HepG2 (cell line): ENCODE measurements around the gene INTU. TPM values are rescaled to one million over a fixed set of nuclear protein-coding genes. Genes with fewer than 3 reads are reported as not detected.

Experiments used
- EZH2 ChIP-seq: conservative IDR thresholded peaks from 2 replicates; pipeline ENCODE4 v1.6.1; 2012; ENCODE audit warnings: mild to moderate bottlenecking, low read depth, low read length, moderate library complexity
- FOXK1 ChIP-seq: sonication (generic); formaldehyde crosslinking; IDR thresholded peaks from 2 replicates; pipeline ENCODE4 v1.4.0; 2020; ENCODE audit warnings: low read depth, missing genetic modification reagents, borderline replicate concordance
- REPIN1 ChIP-seq: sonication (generic); formaldehyde crosslinking; IDR thresholded peaks from 2 replicates; pipeline ENCODE4 v1.8.0; 2022; ENCODE audit warnings: missing genetic modification reagents, low read depth, mild to moderate bottlenecking, borderline replicate concordance
- SP5 ChIP-seq: IDR thresholded peaks from 2 replicates; pipeline ENCODE4 v1.6.1; 2016; ENCODE audit warnings: low read depth, borderline replicate concordance
- ZFAT ChIP-seq: sonication (generic); formaldehyde crosslinking; conservative IDR thresholded peaks from 2 replicates; pipeline ENCODE4 v1.8.1; 2023; ENCODE audit warnings: missing genetic modification reagents, inconsistent platforms
- ZNF274 ChIP-seq: sonication (generic); formaldehyde crosslinking; IDR thresholded peaks from 2 replicates; pipeline ENCODE4 v1.5.1; 2020; ENCODE audit warnings: mild to moderate bottlenecking, missing genetic modification reagents
- ZNF280D ChIP-seq: sonication (generic); formaldehyde crosslinking; IDR thresholded peaks from 2 replicates; pipeline ENCODE4 v1.5.1; 2020; ENCODE audit warnings: mild to moderate bottlenecking, missing genetic modification reagents
- ZNF382 ChIP-seq: sonication (generic); formaldehyde crosslinking; IDR thresholded peaks from 2 replicates; pipeline ENCODE4 v1.5.0; 2020; ENCODE audit warnings: missing genetic modification reagents, mild to moderate bottlenecking, borderline replicate concordance
- ZNF431 ChIP-seq: sonication (generic); formaldehyde crosslinking; IDR thresholded peaks from 2 replicates; pipeline ENCODE4 v1.9.0; 2022; ENCODE audit warnings: missing genetic modification reagents, low read depth, mild to moderate bottlenecking, borderline replicate concordance
- ZNF607 ChIP-seq: sonication (generic); formaldehyde crosslinking; IDR thresholded peaks from 2 replicates; pipeline ENCODE4 v1.5.1; 2020; ENCODE audit warnings: missing genetic modification reagents, mild to moderate bottlenecking, borderline replicate concordance
- ZNF614 ChIP-seq: IDR thresholded peaks from 2 replicates; pipeline ENCODE4 v1.6.1; 2018; ENCODE audit warnings: missing biosample characterization, missing genetic modification reagents, inconsistent platforms, borderline replicate concordance
- ZNF646 ChIP-seq: sonication (generic); formaldehyde crosslinking; IDR thresholded peaks from 2 replicates; pipeline ENCODE4 v1.9.0; 2021; ENCODE audit warnings: mild to moderate bottlenecking, missing genetic modification reagents
- ZNF703 ChIP-seq: sonication (generic); formaldehyde crosslinking; IDR thresholded peaks from 2 replicates; pipeline ENCODE4 v1.5.1; 2020; ENCODE audit warnings: missing genetic modification reagents, mild to moderate bottlenecking, moderate library complexity, borderline replicate concordance
- polyA plus RNA-seq, 8 experiments: library from polyadenylated mRNA; depleted of rRNA in 3 of 8; stranded (reverse) in 7 of 8; unstranded in 1 of 8; fragments of >200 nt; fragmentation: Illumina TruSeq in 4 of 8; extraction: Trizol in 4 of 8; gene quantifications; 2 replicates each; pipeline versions ENCODE4 v1.2.1 to v1.2.3, GENCODE V29; 2011 to 2016; ENCODE audit warnings: low read depth in 4 of 8, missing spikeins in 1 of 8, mixed read lengths in 1 of 8; ENCODE audit not compliant: insufficient read depth in 1 of 8
- total RNA-seq, 5 experiments: library from RNA; depleted of rRNA; stranded (reverse); fragments of >200 nt; fragmentation: Illumina TruSeq; extraction: Trizol; gene quantifications; 2 replicates each; pipeline ENCODE4 v1.2.3, GENCODE V29; 2016; ENCODE audit warnings: low read depth in 1 of 5
- TF ChIP-seq, protein P1 (sequence below), 2 experiments: IDR thresholded peaks; 2 replicates each; pipeline ENCODE4 v1.6.1; 2011 to 2012; ENCODE audit warnings: low read length in 2 of 2, borderline replicate concordance in 1 of 2, low read depth in 1 of 2, mild to moderate bottlenecking in 1 of 2, moderate library complexity in 1 of 2

The INTU gene
- total and polyA plus RNA-seq, 2 of the 13 experiments (the other 11 are each of a cell fraction or from before 2014, with no cell fraction given) = 5.3 to 6.2 TPM

- TF ChIP-seq, protein P1, sequence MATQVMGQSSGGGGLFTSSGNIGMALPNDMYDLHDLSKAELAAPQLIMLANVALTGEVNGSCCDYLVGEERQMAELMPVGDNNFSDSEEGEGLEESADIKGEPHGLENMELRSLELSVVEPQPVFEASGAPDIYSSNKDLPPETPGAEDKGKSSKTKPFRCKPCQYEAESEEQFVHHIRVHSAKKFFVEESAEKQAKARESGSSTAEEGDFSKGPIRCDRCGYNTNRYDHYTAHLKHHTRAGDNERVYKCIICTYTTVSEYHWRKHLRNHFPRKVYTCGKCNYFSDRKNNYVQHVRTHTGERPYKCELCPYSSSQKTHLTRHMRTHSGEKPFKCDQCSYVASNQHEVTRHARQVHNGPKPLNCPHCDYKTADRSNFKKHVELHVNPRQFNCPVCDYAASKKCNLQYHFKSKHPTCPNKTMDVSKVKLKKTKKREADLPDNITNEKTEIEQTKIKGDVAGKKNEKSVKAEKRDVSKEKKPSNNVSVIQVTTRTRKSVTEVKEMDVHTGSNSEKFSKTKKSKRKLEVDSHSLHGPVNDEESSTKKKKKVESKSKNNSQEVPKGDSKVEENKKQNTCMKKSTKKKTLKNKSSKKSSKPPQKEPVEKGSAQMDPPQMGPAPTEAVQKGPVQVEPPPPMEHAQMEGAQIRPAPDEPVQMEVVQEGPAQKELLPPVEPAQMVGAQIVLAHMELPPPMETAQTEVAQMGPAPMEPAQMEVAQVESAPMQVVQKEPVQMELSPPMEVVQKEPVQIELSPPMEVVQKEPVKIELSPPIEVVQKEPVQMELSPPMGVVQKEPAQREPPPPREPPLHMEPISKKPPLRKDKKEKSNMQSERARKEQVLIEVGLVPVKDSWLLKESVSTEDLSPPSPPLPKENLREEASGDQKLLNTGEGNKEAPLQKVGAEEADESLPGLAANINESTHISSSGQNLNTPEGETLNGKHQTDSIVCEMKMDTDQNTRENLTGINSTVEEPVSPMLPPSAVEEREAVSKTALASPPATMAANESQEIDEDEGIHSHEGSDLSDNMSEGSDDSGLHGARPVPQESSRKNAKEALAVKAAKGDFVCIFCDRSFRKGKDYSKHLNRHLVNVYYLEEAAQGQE (IDR thresholded peaks at IDR 0.05; ENCODE audit: borderline replicate concordance in 1 of 2, low read depth in 1 of 2, low read length in 2 of 2) = no peak
- TF ChIP-seq ZNF274 (CRISPR knock-in tag) (no peak), ZNF607 (CRISPR knock-in tag) (no peak), ZNF703 (CRISPR knock-in tag) (no peak), ZNF280D (CRISPR knock-in tag) (no peak), ZNF431 (CRISPR knock-in tag) (no peak), ZNF382 (CRISPR knock-in tag) (no peak), ZNF614 (CRISPR knock-in tag) (no peak), FOXK1 (CRISPR knock-in tag) (peak; percentile 77; the same call in 1 of the 2 replicates), REPIN1 (CRISPR knock-in tag) (peak; percentile 80), SP5 (CRISPR knock-in tag) (no peak), ZFAT (no peak), EZH2 (no peak), ZNF646 (no peak)
Observed at GRCh38 chr4:127632420-127633403, at the start of gene INTU (continued).
